BJ (cell line): ENCODE results near the gene GRB2. TPM values are rescaled to one million over a fixed set of nuclear protein-coding genes. Genes with fewer than 3 reads are reported as not detected.
"Not testable (repeated sequence)": the region's sequence is repeated elsewhere in the genome, so short reads cannot be mapped to it uniquely, and the experiment has no call there.

Experiments used
- CTCF ChIA-PET: fragments of 350-600 bp; formaldehyde crosslinking; extraction: SDS; loops from one replicate; lab custom pipeline; 2021; ENCODE audit warnings: antibody characterized with exemption, inconsistent platforms; lab: Yijun Ruan, JAX
- POLR2A ChIA-PET: fragments of 300-600 bp; sonication (Branson Sonifier 250); formaldehyde crosslinking; extraction: SDS; loops from one replicate; lab custom pipeline; 2021; ENCODE audit warnings: antibody characterized with exemption; lab: Charles Lee
- DNase-seq: peaks from one replicate; pipeline ENCODE4 v3.0.0-alpha.2; 2011; ENCODE audit warnings: low read depth
- H3K27me3 ChIP-seq: 2 replicates; pipeline ENCODE4 v1.6.0; 2011; ENCODE audit warnings: low read length; ENCODE audit not compliant: control insufficient read depth, insufficient read depth
- H3K36me3 ChIP-seq: 2 replicates; pipeline ENCODE4 v1.5.1; 2011; ENCODE audit warnings: low read length; ENCODE audit not compliant: control insufficient read depth, insufficient read depth
- H3K4me3 ChIP-seq: 2 replicates; pipeline ENCODE4 v1.5.1; 2011; ENCODE audit warnings: low read depth, mild to moderate bottlenecking, control low read depth, low read length
- polyA plus RNA-seq: library from polyadenylated mRNA; depleted of rRNA; stranded (reverse); fragments of >200 nt; gene quantifications from 2 replicates; pipeline ENCODE4 v1.2.3, GENCODE V29; 2011
- TF ChIP-seq, protein P1 (sequence below): IDR thresholded peaks from 2 replicates; pipeline ENCODE4 v1.5.1; 2011; ENCODE audit warnings: low read depth, mild to moderate bottlenecking, control low read depth, inconsistent platforms, low read length, moderate library complexity; ENCODE audit not compliant: insufficient read depth

Gene GRB2
- polyA plus RNA-seq, 1 experiment = 50.7 TPM

DNA sequence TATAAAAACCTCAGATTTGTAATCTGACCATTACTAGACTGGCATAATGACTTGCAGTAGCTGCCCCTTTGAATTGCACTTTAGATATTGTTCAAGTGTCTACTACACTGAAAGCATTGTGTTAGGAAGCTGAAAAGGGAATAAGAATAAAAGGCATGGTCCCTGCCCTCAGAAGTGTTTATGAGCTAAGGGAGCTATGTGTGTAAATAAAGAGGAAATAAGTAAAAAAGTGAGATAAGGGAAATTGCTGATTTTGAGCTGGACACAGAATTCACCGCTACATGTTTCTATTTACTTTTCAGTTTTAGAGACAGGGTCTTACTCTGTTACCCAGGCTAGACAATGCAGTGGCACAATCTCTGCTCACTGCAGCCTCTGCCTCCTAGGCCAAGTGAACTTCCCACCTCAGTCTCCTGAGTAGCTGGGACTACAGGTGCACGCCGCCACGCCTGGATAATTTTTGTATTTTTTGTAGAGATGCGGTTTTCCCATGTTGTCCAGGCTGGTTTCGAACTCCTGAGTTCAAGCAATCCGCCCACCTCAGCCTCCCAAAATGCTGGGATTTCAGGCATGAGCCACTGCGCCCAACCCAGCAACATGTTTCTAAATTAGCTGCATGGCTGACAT, 57.0 kb downstream of the GRB2 start:
- DNase-seq = no peak
- Histone ChIP-seq H3K36me3 (peaks cover 2% of the 10 kb centered on the region; the same call in 1 of the 2 replicates), H3K4me3 (no peak overlapping the region), H3K27me3 (no peaks in the 10 kb centered on the region)
- ChIA-PET POLR2A (no interaction called here), CTCF (interaction anchor here (1.2 to 1.5 kb wide), 5 partner anchors 10 to 45 kb away, joined by 3 read pairs; no protein-coding TSS in a partner anchor)
- TF ChIP-seq, protein P1, sequence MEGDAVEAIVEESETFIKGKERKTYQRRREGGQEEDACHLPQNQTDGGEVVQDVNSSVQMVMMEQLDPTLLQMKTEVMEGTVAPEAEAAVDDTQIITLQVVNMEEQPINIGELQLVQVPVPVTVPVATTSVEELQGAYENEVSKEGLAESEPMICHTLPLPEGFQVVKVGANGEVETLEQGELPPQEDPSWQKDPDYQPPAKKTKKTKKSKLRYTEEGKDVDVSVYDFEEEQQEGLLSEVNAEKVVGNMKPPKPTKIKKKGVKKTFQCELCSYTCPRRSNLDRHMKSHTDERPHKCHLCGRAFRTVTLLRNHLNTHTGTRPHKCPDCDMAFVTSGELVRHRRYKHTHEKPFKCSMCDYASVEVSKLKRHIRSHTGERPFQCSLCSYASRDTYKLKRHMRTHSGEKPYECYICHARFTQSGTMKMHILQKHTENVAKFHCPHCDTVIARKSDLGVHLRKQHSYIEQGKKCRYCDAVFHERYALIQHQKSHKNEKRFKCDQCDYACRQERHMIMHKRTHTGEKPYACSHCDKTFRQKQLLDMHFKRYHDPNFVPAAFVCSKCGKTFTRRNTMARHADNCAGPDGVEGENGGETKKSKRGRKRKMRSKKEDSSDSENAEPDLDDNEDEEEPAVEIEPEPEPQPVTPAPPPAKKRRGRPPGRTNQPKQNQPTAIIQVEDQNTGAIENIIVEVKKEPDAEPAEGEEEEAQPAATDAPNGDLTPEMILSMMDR = no peak

DNA sequence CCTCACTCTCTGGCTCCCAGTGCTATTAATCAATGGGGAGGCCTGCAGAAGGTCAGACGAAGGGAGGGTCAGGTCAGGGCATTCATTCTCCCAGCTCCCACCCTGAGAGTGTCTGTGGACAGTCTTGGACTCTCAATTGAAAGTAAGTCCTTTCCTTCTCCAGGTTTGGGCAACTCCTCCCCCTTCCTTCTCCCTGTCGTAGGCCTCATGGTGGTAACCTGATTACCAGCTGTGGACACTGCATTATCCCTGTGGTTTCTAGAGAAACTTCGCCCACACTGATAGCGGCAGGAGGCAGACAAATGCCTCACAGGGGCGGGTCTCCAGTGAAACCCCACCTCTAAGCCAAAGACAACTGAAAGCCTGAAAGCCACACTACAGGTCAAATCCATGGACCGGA, 58.6 kb downstream of the GRB2 start:
- H3K36me3 ChIP-seq = no peaks in the 10 kb centered on the region; the same call in 1 of the 2 replicates
- H3K4me3 ChIP-seq = no peak overlapping the region
- DNase-seq = no peak
- H3K27me3 ChIP-seq = no peaks in the 10 kb centered on the region
- TF ChIP-seq, protein P1 = no peak
- ChIA-PET POLR2A (no interaction called here), CTCF (no interaction called here)

DNA sequence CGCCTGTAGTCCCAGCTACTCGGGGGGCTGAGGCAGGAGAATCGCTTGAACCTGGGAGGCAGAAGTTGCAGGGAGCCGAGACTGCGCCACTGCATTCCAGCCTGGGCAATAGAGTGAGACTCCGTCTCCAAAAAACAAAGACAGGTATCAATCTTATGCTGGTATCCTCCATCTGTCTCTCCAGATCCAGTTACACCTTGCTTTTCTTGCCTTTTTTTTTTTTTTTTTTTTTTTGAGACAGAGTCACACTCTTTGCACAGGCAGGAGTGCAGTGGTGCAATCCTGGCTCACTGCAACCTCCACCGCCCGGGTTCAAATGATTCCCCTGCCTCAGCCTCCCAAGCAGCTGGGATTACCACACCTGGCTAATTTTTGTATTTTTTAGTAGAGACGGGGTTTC, 59.1 kb downstream of the GRB2 start:
- H3K27me3 ChIP-seq, DNase-seq, H3K4me3 ChIP-seq, H3K36me3 ChIP-seq, POLR2A ChIA-PET, CTCF ChIA-PET: not testable (repeated sequence)

DNA sequence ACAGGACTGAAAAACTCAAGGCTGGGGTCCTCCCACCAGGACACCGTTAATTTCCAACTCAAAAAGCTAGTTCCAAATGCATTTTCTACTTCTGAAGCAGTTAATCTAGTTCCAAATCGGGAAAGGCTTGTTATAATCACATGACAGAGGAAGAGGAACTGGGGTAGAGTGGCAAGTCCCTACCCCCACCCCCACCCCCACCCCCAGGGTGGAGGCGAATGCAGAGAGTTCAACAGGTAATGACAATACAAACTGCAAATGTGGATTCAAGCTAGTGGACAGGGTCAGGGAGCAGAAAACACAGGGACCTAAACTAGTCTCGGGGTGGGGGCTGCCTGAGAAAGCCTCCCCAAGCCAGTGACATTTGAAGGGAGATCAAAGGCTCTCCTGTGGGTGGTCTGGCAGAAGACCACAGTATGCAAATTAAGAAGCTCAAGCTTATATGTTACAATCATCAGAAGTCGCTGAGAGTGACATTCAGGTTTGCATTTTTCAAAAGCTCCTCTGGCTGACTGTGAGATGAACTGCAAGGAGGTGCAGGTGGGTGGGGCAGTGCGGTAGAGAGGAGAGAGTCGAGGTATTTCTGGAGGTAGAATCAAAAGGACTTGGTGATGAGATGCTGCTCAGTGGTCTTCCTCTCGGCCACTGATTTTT, 59.8 kb downstream of the GRB2 start:
- H3K4me3 ChIP-seq = no peak overlapping the region
- H3K36me3 ChIP-seq = no peaks in the 10 kb centered on the region; the same call in 1 of the 2 replicates
- ChIA-PET POLR2A (no interaction called here), CTCF (interaction anchor here (0.6 kb wide), 1 partner anchor 38 kb away, joined by 3 read pairs; no protein-coding TSS in a partner anchor)
- no peak for DNase-seq
- no peaks in the 10 kb centered on the region for H3K27me3 ChIP-seq
- TF ChIP-seq, protein P1 = no peak

DNA sequence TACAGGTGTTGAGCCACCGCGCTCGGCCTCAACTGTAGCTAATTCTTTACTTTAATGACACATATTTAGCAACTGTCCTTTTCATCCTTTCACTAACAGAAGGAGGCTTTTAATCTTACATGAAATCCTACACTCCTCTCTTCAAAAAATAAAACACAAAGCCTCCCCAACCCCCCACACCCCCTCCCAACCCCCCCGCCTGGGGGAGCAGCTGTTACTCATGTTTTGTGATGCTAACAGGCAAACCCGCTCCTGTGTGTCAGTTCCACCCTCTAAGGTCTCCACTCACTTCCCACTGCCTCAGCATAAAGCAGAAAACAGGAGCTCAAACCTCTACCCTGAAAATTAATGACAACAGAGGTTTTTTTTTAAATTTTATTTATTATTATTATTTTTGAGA, 60.8 kb downstream of the GRB2 start:
- ChIA-PET CTCF (interaction anchor here (0.6 kb wide), 1 partner anchor 311 kb away, joined by 3 read pairs; no protein-coding TSS in a partner anchor), POLR2A (no interaction called here)
- no peak for DNase-seq
- TF ChIP-seq, protein P1 = no peak
- H3K36me3 ChIP-seq = no peaks in the 10 kb centered on the region; the same call in 1 of the 2 replicates
- no peak overlapping the region for H3K4me3 ChIP-seq
- no peaks in the 10 kb centered on the region for H3K27me3 ChIP-seq
